Stimulated activated CD8-positive, alpha-beta memory T cell treated with anti-CD3 and anti-CD28 coated beads, Interleukin-7, amount 100 ng/mL, for 24 hours (primary cell): Measurements from ENCODE around the gene DIPK1B.

ENCODE experiments used
- DNase-seq: peaks from one replicate; pipeline ENCODE4 v3.0.0-alpha.2; 2020; ENCODE audit warnings: low read depth

The DIPK1B gene

DNA sequence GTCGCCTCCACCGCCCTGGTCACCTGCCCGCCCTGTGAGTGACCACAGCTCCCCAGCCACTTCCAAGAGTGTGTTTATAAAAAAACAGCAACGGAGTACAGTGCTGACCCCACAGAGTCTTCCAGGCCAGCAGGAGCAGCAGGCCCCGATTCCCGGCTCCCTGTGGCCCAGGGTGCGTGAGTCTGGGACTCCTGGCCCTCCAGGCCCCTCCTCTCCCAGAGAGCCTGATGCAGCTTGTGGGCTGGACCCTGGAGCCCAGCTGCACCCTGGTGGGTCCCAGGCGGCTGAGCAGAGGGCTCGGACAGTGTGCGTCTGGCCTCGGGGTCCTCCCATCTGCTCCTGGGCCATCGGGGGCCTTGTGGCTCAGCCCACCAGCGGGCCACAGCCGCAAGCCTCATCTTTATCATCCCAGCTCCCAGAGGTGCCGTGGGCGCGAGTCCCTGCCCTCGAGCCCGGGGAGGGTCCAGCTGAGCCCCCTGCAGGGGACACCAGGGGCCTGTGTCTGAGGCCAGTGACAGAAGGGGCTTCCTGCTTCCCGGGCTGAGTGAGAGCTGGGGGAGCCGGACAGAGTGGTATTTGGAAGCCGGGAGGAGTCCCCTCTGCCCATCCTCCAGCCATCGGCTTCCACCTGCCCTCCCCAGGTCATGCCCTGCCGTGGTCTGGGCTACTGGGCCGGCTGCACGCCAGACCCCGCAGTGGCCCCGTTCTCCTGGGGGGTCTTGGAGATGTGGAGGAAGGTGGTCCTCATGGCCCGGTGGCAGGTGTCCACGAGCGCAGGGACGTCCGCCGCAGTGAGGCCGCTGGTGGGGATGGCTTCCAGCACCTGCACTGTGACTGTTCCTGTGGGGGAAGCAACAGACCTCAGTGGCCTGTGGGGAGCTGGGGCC lies 39.0 kb upstream of the DIPK1B start:
- DNase-seq = no peak

DNA sequence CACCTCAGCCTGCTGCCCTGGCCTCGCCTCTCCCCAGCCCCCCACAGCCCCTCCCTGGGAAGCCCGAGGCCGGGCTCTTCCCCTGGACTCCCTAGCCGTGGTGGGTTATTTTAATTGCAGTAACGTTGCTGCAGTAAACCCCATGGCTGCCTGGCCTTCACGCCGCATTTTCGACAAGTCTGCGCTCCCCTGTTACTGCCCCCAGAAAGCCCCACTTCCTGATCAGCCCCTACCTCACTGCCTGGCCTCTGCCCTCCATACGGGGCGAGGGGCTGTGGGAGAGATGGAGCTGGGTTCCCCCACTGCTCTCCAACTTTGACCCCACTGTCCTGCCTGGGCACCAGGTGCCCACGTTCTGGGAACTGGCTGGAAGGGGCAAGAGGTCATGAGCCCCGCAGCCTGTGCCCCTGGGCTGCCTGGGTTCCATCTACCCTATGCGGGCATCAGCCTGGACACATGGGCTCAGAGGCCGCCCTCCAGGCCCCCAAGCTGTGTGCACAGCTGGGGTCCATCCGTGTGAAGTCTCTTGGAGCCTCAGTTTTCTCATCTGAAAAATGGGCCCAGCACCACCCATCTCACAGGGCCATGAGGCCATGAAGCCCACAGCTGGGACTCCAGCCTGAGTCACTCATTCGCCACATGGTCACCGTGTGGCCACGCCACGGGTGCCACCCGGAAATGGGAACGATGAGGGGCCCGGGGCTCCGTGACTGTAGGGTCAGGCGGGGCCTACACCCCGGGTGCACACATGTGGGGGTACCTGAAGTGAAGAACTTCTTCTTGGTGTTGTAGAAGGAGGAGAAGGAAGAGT lies 38.2 kb upstream of the DIPK1B start:
- no peak for DNase-seq

DNA sequence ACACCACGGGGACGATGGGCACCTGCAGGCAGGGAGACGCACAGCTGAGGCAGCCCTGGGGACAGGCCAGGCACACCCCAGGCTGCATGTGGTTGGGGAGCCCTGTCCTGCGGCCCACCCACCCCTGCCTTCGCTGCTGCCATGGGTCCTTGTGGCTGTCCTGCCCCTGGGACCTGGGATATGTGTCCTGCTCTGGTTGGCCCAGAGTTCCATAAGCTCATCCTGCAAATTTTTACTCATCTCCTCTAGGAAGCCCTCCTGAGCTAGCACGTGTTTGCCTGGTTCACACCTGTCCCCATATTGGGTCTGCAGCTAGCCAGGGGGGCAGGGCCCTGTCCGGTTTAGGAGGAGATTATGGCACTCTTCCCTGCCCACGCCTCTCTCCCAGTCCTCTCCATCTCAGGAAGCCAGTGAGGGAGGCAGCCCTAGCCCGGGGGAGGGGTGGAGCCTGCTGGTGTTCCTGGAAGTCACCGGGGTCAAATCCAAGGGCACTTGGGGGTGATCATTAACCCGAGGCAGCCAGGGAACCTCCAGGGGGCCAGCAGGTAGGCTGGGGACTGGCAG lies 37.5 kb upstream of the DIPK1B start:
- no peak for DNase-seq

DNA sequence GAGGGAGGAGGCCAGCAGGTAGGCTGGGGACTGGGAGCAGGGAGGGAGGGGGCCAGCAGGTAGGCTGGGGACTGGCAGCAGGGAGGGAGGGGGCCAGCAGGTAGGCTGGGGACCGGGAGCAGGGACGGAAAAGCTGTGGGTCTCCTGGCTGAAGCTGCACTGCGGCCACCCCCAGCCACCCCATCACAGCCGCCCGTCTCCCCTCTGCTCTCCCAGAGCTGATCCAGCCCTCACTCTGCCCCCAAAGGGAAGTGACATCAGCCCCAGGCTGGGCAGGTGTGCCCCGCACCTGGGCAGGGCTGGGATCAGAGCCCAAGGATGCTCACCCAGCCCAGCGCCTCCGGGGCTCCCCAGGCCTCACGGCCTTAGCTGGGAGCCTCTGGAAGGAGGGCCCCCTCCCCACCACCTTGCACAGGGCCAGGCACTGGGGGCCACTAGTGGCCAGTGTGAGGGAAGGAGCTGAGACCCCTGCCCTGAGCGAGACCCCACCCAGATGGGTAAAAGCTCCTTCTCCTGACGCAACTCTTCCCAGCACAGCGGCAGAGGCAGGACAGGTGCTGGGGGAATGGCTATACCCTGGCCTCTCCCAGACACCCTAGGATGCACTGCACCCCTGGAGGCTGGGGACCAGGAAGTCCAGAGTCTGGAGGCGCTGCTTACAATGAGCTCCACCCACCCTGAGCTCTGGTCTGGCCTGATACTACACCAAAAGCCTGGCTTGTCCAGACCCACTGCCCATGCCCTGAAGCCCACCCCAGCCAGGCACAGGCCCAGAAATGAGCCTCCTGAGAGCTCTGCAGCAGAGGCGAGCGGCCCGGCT lies 36.7 kb upstream of the DIPK1B start:
- DNase-seq = no peak

DNA sequence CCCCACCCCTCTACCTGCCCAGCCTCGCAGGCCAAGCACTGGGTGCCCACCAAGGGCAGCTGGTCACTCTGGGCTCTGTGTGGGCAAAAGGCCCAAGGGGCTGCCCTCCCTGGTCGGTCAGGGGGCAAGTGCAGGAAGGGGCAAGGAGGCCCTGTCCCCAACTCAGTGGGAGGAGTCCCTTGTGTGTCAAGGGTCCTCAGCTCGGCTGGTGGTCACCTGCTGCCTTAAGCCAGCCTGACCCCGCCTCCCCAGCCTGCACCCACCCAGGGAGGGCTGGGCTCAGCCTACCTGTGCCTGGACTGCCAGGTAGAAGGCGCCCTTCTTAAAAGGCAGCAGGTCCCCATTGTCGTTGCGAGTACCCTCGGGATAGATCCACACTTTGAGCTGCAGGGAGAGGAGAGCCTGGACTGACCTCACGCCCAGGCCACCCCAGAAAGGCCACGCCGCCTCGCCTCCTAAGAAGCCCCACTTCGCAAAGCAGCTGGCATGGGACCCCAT lies 36.0 kb upstream of the DIPK1B start:
- DNase-seq = no peak

DNA sequence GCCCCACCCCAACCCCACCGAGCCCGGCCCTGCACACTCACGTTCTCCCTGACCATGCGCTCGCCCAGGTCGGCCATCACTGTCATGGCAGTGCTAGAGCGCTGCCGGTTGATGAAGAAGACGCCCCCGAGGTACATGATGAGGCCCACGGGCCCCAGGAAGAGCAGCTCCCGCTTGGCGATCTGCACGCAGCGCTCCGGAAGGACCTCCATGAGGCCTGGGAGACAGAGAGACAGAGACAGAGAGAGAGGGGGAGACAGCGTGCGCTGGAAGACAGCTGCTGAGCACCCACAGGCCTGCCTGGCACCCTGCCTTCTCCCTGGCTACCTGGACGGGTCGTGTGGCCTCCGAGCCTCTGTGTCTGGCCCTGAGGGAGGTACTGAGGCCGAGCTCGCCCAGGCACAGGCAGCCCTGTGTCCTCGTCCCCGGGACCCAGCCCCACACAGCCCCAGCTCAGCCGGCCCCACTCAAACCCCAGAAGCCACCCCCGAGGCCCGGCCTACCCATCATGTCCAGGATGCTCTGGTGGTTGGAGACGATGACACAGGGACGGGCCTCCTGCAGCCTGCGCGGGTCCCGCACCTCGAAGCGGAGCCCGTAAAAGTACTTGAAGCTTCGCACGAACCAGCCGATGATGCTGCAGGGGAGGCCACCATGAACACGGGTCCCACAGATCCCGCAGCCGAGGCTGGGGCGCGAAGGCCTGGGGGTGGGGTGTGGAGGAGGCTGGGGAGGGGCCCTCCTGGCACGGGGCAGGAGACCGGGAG lies 35.3 kb upstream of the DIPK1B start:
- DNase-seq = no peak

DNA sequence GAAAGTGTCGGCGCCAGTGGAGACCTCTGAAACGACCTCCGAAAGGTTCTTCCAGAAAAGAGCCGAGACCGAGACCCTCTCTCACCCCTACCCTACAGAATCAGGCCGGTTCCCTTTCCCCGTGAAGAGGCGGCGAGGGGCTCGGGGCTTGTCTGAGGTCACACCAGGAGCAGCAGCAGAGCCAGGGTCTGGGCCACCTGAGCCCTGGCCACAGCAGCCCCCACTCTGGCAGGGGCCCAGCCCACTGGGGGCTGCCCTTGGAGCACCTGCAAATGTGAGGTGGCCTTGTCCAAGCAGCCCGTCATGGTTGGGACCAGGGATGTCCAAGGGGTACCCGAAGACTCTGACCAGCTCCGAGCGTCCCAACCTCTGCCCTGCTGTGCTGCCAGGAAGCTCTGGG lies 34.3 kb upstream of the DIPK1B start:
- no peak for DNase-seq

DNA sequence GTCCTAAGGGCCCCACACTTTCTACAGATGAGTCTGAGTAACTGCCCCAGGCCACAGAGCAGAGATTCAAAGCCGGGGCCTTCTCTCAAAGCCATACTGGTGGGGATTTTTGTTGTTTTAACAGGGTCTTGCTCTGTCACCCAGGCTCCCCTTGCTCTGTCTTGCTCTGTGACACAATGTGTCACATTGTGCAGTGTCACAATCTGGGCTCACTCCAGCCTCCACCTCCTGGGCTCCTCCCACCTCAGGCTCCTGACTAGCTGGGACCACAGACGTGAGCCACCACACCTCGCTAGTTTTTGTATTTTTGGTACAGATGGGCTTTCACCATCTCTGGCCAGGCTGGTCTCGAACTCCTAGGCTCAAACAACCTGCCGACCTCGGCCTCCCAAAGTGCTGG lies 33.7 kb upstream of the DIPK1B start:
- no peak for DNase-seq

DNA sequence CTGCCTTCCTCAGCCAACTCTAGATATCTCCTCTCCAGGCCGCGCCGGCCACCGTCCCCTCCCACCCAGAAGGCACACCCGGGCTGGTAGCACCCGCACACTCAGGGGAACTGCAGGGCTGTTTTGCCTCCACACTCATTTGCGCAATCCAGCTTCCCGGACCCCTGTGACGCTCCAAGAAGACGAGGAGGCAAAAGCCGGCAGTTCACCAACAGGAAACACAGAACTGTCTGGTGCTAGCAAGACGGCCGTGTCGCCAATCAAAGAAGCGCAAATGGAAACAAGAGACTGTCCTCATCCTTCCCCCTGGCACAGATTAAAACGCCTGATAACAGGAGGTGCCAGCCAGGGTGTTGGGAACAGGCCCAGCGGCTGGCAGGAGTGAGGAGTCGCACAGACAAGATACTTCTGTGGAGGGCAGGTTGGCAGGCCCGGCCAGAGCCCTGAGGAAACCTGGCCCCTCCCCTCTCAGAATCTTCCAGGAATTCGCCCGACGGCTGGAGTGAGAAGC lies 32.9 kb upstream of the DIPK1B start:
- no peak for DNase-seq

DNA sequence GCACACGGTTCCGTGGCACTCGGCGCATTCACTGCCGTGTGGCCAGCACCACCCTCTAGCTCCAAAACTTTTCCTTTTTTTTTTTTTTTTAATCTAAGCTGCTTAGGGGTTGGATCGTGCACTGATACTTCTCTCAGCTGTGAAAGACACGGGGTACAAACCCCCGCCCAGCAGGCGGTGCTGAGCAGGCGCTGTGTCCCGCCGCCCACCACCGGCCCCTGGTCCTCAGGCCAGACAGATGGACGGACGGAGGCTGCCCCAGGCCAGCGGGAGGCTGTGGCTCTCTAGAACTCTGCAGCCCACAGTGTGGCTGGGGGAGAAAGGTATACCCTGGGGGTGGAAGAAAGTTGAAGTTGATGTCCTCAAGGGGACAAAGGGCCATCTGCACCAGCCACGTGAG lies 31.3 kb upstream of the DIPK1B start:
- no peak for DNase-seq

DNA sequence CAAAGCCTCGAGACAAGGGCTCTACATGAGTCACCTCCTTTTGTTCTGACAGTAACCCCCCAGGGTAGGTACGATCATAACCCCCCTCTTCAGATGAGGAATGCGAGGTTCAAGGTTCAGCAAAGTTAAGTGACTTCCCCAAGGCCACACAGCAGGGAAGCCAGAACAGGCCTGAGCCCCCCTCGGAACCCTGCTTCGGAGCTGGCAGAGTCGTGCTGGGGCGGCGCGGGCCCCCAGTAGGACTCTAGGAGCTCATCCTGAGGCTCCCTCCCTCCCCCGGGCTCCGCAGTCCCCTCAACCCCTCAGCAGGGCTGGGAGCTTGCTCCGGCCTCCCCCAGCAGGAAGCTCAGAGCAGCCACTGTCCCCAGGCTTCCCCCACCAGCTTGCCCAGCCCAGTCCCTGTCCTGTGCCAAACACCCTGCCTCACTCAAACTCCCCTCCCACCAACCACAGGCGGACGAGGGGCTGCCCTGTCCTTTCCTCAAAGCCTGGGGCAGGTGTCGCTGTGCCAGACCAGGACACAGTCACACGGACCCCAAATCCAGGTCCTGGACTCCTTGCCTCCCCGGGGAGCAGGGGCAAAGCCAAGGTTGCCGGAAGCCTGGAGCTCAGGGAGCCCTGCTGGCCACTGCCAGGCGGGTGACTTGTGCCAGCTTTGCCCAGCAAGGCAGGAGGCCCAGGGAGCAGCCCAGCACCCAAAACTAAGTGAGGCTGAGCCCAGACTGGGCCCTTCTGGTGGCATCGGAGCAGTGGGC lies 30.2 kb upstream of the DIPK1B start:
- no peak for DNase-seq

DNA sequence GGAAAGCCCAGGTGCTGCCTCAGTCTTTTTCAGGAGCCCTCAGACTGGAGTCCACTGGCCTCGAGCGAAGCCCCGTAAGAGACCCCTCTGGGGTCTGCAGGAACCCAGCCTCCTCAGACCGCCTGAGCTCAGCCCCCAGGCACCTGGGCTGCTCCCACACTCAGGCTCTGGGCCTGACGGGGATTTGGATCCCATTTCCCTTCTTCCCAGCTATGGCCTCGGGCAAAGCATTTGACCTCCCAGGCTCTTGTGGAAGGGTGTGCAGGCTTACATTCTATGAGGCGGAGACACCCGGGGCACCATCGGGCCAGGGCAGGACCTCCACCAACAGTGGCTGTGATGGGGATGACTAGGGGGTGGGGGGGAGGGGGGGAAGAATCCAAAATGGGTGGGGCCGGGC lies 29.7 kb upstream of the DIPK1B start:
- DNase-seq = no peak

DNA sequence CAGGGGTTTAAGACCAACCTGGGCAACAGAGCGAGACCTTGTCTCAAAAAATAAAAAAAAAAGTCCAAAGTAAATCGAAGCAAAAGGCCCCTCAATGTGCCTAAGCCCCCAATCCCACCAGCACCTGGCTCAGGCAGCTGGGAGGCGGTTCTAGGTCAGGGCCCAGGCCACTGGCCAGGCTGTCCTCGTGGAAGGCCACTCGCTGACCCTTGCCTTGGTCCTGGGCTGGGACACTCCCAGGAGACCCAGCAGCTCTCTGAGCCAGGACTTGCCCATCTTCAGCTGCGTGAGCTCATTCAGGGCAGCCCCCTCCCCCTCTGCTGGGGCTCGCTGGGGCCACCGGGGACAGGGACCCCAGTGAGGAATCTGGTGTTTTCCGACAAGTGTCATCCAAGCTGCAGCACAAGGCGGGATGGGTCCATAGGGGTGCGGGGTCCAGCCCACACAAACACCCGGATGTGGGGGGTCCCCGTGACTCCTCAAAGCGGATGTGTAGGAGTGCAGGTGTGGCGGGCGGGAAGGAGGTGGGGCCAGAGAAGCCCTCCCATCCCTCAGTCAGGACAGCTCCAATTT lies 29.1 kb upstream of the DIPK1B start:
- no peak for DNase-seq

DNA sequence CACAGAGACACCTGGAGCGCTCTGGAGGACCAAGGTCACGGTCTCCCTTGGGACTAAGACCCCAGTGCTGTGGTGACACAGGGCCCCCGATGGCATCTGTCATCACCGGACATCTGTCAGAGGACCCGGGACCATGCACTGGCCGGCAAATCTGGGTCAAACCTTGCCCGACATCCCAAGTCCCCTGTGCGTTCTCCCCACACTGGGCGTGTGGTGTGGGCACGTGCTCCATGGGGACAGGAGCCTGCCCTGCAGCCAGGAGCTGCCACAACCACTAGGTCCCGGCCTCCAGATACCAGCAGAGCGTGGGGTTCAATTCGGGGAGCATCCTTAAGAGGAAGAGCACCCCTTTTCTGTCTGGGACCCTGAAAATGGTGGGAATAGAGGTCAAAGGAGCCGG lies 28.6 kb upstream of the DIPK1B start:
- DNase-seq = no peak

DNA sequence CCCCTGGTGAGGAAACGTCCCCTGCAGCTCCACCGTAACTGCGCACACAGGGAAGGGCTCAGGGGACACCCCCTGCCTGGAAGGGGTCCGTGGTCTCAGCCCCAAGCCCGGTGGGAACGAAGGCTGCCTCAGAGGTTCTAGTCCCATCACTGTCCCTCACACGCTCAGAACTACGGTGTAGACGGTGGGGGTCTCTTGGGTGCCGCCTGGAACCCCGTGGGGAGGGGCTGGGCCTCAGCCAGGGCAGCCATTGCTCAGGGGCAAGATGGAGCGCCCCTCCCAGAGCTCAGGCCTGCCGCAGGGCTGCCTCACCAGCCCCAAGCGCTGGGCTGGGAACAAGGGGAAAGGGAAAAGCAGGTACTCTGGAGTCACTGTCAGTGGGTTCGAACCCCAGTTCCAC lies 28.0 kb upstream of the DIPK1B start:
- no peak for DNase-seq

DNA sequence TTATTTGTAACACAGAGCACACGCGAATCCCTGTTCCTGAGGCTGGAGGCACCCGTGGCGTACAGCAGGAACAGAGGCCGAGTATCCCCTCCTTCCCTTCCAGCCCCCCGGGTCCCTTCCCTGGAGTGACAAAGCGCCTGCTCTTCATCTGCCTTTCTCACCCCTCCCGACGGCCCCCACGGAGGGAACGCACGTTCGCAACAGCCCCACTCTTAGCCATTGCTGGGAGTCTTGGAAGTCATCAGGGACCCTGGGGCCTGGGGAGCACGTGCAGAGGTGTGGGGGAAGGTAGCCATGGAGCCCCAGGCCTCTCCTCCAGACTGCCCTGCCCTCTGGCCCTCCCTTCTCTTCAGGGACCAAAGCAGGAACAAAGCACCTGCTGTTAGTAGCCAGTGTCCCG lies 27.6 kb upstream of the DIPK1B start:
- no peak for DNase-seq

DNA sequence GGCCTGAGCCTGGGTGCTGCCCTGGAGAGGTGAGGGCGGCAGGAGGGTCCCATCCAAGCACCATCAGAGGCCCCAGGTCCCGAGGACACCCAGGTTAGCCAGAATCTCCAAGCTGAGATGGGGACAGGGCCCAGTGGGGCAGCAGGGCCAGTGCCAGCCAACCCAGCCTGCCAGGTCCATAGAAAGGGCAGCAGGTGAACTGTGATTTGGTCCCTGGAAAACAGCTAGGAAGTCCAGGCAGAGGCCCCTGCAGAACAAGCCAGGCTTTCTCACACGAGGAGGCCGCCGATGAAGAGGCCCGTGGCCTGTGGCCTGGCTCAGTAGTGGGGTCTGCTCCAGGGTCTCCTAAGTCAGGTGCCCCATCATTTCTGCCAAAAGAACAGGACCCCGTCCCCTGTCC lies 27.2 kb upstream of the DIPK1B start:
- no peak for DNase-seq

DNA sequence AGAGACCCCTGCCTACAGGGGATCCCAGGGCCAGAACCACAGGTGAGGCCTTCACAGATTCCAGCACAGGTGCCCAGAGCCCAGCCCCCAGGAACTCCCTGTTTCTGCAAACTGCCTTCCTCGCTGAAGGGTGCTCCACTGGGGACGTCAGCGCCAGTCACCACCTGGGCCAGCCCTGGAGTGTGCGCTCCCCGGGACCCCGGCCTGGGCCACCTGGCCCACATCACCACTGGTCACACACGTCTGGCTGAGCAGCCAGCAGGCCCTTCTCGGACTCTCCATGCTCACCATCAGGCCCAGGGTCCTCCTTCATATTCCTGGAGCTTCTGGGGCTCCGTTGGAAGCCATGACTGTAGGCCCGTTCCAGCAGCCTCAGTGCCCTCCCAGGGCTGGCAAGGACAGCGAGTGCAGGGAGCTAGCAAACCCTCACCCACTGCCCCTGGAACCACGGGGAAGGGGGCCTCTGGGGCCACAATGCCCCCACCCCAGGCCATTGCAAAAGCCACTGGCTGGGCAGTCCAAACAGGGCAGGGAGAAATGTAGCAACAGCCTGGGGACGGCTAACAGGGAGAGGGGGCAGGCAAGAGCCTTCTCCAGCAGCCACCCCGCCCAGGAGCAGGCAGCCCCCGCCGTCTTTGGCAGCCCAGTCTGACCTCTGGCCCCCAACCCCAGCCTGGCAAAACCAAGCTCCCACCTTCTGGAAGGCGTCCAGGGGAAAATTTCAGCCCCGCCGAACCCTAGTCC lies 26.4 kb upstream of the DIPK1B start:
- DNase-seq = no peak

DNA sequence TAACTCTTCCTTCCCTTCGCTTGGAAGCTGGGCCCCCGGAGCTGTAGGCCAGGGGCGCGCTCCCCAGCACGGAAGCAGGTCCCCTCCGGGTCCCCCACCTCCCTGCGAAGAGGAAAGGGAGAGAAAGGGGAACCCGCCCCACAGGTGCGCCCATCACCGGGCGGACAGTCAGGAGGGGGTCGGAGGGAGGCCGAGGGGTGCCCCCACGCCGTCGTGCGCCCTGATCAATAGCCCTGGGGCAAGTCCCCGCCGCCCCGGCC lies 25.9 kb upstream of the DIPK1B start:
- DNase-seq = no peak
